Breast epithelium (tissue), 4 donors: Measurements from ENCODE around the gene MMP25. TPM values are rescaled to one million over a fixed set of nuclear protein-coding genes. Genes with fewer than 3 reads are reported as not detected.
"Not testable (repeated sequence)": the region's sequence is repeated elsewhere in the genome, so short reads cannot be mapped to it uniquely, and the experiment has no call there.

Experiments used
- DNase-seq, 2 donors: peaks; one replicate each; pipeline ENCODE4 v3.0.0-alpha.2; 2019; ENCODE audit warnings: low spot score in 2 of 2
- H3K27ac ChIP-seq, 2 donors: fragments of 200-600 bp; sonication (generic) in 1 of 2; one replicate each; pipeline ENCODE4 v1.5.1; 2016 to 2019; ENCODE audit warnings: mild to moderate bottlenecking in 1 of 2
- H3K27me3 ChIP-seq, 2 donors: fragments of 200-600 bp; sonication (generic) in 1 of 2; one replicate each; pipeline versions ENCODE4 v1.5.1 to v1.6.0; 2017 to 2019; ENCODE audit warnings: control low read depth in 1 of 2, mild to moderate bottlenecking in 1 of 2
- H3K36me3 ChIP-seq: fragments of 200-600 bp; one replicate; pipeline ENCODE4 v1.5.1; 2019
- H3K4me1 ChIP-seq, 2 donors: fragments of 200-600 bp; sonication (generic); one replicate each; pipeline ENCODE4 v1.5.1; 2016 to 2019; ENCODE audit warnings: control low read depth in 1 of 2
- H3K4me3 ChIP-seq, 3 donors: fragments of 200-600 bp; sonication (generic); 1 replicate in 2 of 3; 2 replicates in 1 of 3; pipeline ENCODE4 v1.5.1; 2016 to 2019; ENCODE audit warnings: mild to moderate bottlenecking in 3 of 3, moderate library complexity in 2 of 3
- H3K9me3 ChIP-seq, 2 donors: fragments of 200-600 bp; sonication (generic) in 1 of 2; one replicate each; pipeline ENCODE4 v1.5.1; 2016 to 2019; ENCODE audit warnings: control low read depth in 1 of 2
- POLR2A ChIP-seq: fragments of 450-650 bp; IDR thresholded peaks from one replicate; pipeline ENCODE4 v1.6.1; 2016; ENCODE audit warnings: antibody characterized with exemption, mild to moderate bottlenecking, moderate library complexity
- POLR2AphosphoS5 ChIP-seq, 3 donors: sonication (generic); formaldehyde crosslinking; IDR thresholded peaks; one replicate each; pipeline ENCODE4 v1.6.1; 2017; ENCODE audit warnings: antibody characterized with exemption in 3 of 3
- intact Hi-C: fragments of 100-400 bp; cut with DNase I; formaldehyde crosslinking; loops from one replicate; pipeline ENCODE4 v1.15.1; 2023; ENCODE audit warnings: low total_unique reads
- total RNA-seq, 3 donors: library from RNA; depleted of rRNA; stranded (reverse); fragments of >200 nt; gene quantifications; one replicate each; pipeline ENCODE4 v1.1.0, GENCODE V29; 2016
- TF ChIP-seq, protein P1 (sequence below), 3 donors: fragments of 450-650 bp; IDR thresholded peaks; one replicate each; pipeline ENCODE4 v1.5.1; 2016 to 2017; ENCODE audit warnings: antibody characterized with exemption in 3 of 3, mild to moderate bottlenecking in 3 of 3, moderate library complexity in 3 of 3

Gene MMP25
- total RNA-seq, 3 donors from 2014 or later = 0.59 to 1.1 (median 0.98) TPM

DNA sequence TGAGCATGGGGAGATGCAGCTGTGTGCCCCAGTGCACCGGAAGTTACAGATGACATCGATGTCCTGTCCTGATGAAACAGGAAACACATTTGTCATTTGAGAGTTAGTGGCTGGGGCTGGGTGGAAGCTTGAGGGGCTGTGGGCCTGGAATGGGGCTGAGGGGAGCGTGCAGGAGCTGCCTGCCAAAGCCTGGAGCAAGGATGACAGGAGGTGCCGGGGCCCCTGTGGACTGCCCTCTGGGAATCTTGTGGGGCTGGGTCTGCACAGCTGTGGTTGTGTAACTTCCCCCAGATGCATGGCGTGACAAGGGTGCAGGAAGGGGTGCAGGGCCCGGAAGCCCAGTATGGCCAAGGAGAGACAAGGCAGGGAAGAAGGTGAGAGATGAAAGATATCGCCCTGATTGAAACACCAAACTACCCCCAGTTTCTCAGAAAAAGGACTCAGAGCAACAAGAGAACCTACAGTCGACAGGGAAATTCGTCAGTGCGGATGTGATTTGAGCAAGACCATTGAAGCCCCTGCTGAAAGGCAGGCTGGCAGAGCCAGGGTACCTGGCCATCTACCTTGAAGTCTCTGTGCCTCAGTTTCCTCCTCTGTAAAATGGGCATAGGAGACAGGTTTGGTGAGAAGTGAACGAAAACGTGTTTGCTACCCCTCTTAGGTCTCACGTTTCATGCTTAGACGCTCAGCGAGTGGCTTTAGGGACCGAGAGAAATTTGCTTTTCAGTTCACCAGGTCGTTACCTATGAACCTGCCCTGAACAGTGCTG is 8.8 kb downstream of the MMP25 start:
- intact Hi-C loops = loop anchor here (10.0 kb wide), 1 partner anchor 110 kb away; no protein-coding TSS in a partner anchor
- no peak for TF ChIP-seq POLR2A
- TF ChIP-seq, protein P1, sequence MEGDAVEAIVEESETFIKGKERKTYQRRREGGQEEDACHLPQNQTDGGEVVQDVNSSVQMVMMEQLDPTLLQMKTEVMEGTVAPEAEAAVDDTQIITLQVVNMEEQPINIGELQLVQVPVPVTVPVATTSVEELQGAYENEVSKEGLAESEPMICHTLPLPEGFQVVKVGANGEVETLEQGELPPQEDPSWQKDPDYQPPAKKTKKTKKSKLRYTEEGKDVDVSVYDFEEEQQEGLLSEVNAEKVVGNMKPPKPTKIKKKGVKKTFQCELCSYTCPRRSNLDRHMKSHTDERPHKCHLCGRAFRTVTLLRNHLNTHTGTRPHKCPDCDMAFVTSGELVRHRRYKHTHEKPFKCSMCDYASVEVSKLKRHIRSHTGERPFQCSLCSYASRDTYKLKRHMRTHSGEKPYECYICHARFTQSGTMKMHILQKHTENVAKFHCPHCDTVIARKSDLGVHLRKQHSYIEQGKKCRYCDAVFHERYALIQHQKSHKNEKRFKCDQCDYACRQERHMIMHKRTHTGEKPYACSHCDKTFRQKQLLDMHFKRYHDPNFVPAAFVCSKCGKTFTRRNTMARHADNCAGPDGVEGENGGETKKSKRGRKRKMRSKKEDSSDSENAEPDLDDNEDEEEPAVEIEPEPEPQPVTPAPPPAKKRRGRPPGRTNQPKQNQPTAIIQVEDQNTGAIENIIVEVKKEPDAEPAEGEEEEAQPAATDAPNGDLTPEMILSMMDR (IDR thresholded peaks at IDR 0.05) = no peak

DNA sequence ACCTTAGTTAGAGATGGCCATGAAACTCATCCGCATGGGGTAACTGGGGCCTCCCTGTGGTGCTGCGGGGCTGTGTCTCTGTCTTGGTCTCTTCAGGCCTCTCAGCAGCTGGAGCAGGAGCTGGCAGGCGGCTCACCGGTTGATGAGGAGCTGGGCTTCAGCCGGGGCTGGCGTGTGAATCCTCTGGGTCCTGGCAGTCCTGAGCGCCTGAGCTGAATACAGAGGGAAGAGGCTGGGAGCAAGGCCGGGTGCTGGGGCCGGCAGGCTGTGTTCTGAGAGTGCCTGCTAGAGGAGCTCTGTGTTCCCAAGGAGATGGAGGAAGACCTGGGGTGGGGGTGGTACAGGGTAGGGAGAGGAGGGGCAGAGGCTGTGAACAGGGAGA is 9.4 kb downstream of the MMP25 start:
- not testable (repeated sequence) for H3K4me1 ChIP-seq, H3K4me3 ChIP-seq, H3K36me3 ChIP-seq, H3K27me3 ChIP-seq, H3K27ac ChIP-seq, H3K9me3 ChIP-seq, DNase-seq
- intact Hi-C loops = loop anchor here (10.0 kb wide), 1 partner anchor 109 kb away; no protein-coding TSS in a partner anchor

More for the DNA sequence above, 8.8 kb downstream of the MMP25 start:
- Histone ChIP-seq H3K36me3 (no peaks in the 10 kb centered on the region), H3K4me1 (no peaks in the 10 kb centered on the region), H3K9me3 (no peaks in the 10 kb centered on the region), H3K4me3 (no peak overlapping the region), H3K27me3 (no peaks in the 10 kb centered on the region), H3K27ac (no peak overlapping the region)
- no peak for DNase-seq

DNA sequence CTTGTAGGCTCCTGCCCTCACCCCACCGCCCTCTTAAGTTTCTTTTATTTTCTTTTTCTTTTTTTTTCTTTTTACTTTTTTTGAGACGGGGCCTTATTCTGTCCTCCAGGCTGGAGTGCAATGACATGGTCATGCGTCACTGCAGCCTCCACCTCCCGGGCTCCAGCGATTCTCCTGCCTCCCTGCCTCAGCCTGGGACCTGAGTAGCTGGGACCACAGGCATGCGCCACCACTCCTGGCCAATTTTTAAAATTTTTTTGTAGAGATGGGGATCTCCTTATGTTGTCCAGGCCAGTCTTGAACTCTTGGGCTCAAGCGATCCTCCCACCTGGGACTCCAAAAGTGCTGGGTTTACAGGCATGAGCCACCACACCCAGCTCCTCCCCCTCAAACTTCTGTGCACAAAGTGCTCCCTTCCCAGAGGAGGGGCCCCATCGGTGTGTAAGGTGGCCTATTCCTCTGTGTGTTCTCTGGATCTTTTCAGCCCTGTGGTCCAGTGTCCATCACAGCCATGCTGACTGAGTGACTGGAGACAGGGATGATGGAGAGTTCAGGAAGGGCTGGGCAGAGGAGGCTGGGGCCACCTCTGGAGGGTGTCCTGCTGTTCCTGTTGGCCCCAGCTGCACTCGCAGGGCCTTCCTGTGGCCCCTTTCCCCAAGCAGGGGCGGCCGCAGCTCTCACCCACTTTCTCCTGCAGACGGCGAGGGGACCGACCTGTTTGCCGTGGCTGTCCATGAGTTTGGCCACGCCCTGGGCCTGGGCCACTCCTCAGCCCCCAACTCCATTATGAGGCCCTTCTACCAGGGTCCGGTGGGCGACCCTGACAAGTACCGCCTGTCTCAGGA is 10.2 kb downstream of the MMP25 start:
- TF ChIP-seq POLR2A (no peak), POLR2AphosphoS5 (IDR thresholded peaks at IDR 0.05) (no peak)
- TF ChIP-seq, protein P1 (IDR thresholded peaks at IDR 0.05) = no peak
- H3K4me1 ChIP-seq = no peaks in the 10 kb centered on the region
- DNase-seq = no peak
- no peaks in the 10 kb centered on the region for H3K36me3 ChIP-seq
- intact Hi-C loops = loop anchor here (10.0 kb wide), 1 partner anchor 108 kb away; no protein-coding TSS in a partner anchor
- no peak overlapping the region for H3K4me3 ChIP-seq
- no peak overlapping the region for H3K27ac ChIP-seq
- no peaks in the 10 kb centered on the region for H3K9me3 ChIP-seq
- H3K27me3 ChIP-seq = no peaks in the 10 kb centered on the region

GRCh38 chr16:3057181-3058138 is 11.1 kb downstream of the MMP25 start:
- H3K36me3 ChIP-seq = no peaks in the 10 kb centered on the region
- TF ChIP-seq POLR2AphosphoS5 (IDR thresholded peaks at IDR 0.05) (no peak), POLR2A (no peak)
- intact Hi-C loops = loop anchor here (10.0 kb wide), 1 partner anchor 107 kb away; no protein-coding TSS in a partner anchor
- peak overlapping the region in 2 of 3 donors; percentile 75 to 89 for H3K4me3 ChIP-seq
- H3K27ac ChIP-seq = no peak overlapping the region
- DNase-seq = no peak
- H3K9me3 ChIP-seq = no peaks in the 10 kb centered on the region
- H3K4me1 ChIP-seq = no peaks in the 10 kb centered on the region
- H3K27me3 ChIP-seq = no peaks in the 10 kb centered on the region

- TF ChIP-seq POLR2A = no peak
- TF ChIP-seq, protein P1 (IDR thresholded peaks at IDR 0.05) = no peak
- no peak for TF ChIP-seq POLR2AphosphoS5 (IDR thresholded peaks at IDR 0.05)
- DNase-seq = peak; percentile 51 to 68
- Histone ChIP-seq H3K27me3 (no peaks in the 10 kb centered on the region), H3K9me3 (no peaks in the 10 kb centered on the region), H3K4me3 (peak overlapping the region; percentile 70 to 89 (median 75)), H3K4me1 (no peaks in the 10 kb centered on the region), H3K36me3 (no peaks in the 10 kb centered on the region), H3K27ac (peak overlapping the region; percentile 75 to 80)
- intact Hi-C loops = loop anchor here (10.0 kb wide), 1 partner anchor 106 kb away; no protein-coding TSS in a partner anchor
Observed at GRCh38 chr16:3058139-3059030, 12.0 kb downstream of the MMP25 start.
